GM12878 (cell line): Measurements from ENCODE around the gene GAB1. TPM values are rescaled to one million over a fixed set of nuclear protein-coding genes. Genes with fewer than 3 reads are reported as not detected.

Experiments used
- ATF7 ChIP-seq: fragments of 450-650 bp; IDR thresholded peaks from 2 replicates; pipeline ENCODE4 v1.6.1; 2016; ENCODE audit warnings: low read depth, mild to moderate bottlenecking
- CREB1 ChIP-seq: IDR thresholded peaks from 2 replicates; pipeline ENCODE4 v1.6.1; 2012; ENCODE audit warnings: low read depth, mild to moderate bottlenecking, inconsistent platforms
- CREM ChIP-seq: IDR thresholded peaks from 2 replicates; pipeline ENCODE4 v1.6.1; 2014; ENCODE audit warnings: antibody characterized with exemption, low read depth
- DPF2 ChIP-seq: fragments of 450-650 bp; IDR thresholded peaks from 2 replicates; pipeline ENCODE4 v1.6.1; 2017; ENCODE audit warnings: mild to moderate bottlenecking
- FOXM1 ChIP-seq: IDR thresholded peaks from 2 replicates; pipeline ENCODE4 v1.6.1; 2012; ENCODE audit warnings: low read depth, mild to moderate bottlenecking, inconsistent platforms, low read length, moderate library complexity
- GABPA ChIP-seq: IDR thresholded peaks from 2 replicates; pipeline ENCODE4 v1.6.1; 2014; ENCODE audit warnings: antibody characterized with exemption, low read depth, mild to moderate bottlenecking, inconsistent platforms
- MTA3 ChIP-seq: IDR thresholded peaks from 2 replicates; pipeline ENCODE4 v1.6.1; 2012; ENCODE audit warnings: low read length, inconsistent platforms, borderline replicate concordance
- NBN ChIP-seq: fragments of 450-650 bp; IDR thresholded peaks from 2 replicates; pipeline ENCODE4 v1.6.1; 2016
- NFIC ChIP-seq: IDR thresholded peaks from 2 replicates; pipeline ENCODE4 v1.6.1; 2012; ENCODE audit warnings: low read depth, mild to moderate bottlenecking, inconsistent platforms, low read length, moderate library complexity
- RAD51 ChIP-seq: fragments of 450-650 bp; IDR thresholded peaks from 2 replicates; pipeline ENCODE4 v1.6.1; 2016; ENCODE audit warnings: moderate library complexity, mild to moderate bottlenecking, inconsistent platforms
- RB1 ChIP-seq: fragments of 450-650 bp; formaldehyde crosslinking; IDR thresholded peaks from 2 replicates; pipeline ENCODE4 v1.6.1; 2017; ENCODE audit warnings: mild to moderate bottlenecking, borderline replicate concordance
- RCOR1 ChIP-seq: conservative IDR thresholded peaks from 2 replicates; pipeline ENCODE4 v1.6.1; 2012; ENCODE audit warnings: low read depth, low read length, improper control_type of control experiment
- RUNX3 ChIP-seq: IDR thresholded peaks from 2 replicates; pipeline ENCODE4 v1.6.1; 2012; ENCODE audit warnings: low read length, inconsistent platforms
- SMARCA5 ChIP-seq: fragments of 450-650 bp; IDR thresholded peaks from 2 replicates; pipeline ENCODE4 v1.6.1; 2017; ENCODE audit warnings: mild to moderate bottlenecking
- SP1 ChIP-seq: IDR thresholded peaks from one replicate; pipeline ENCODE4 v1.6.1; 2011; ENCODE audit warnings: low read depth, low read length
- polyA plus RNA-seq, 11 experiments: library from polyadenylated mRNA; depleted of rRNA in 4 of 11; unstranded in 6 of 11; stranded (reverse) in 5 of 11; fragments of >200 nt; fragmentation: Nextera tagmentation in 4 of 11; fragmentation: Illumina TruSeq in 1 of 11; extraction: Ambion mirVana in 4 of 11; extraction: Trizol in 1 of 11; gene quantifications; 1 replicate in 1 of 11; 2 replicates in 10 of 11; pipeline versions ENCODE4 v1.2.1 to v1.2.3, GENCODE V29; 2011 to 2016; ENCODE audit warnings: inconsistent platforms in 2 of 11, missing spikeins in 2 of 11, low read depth in 1 of 11
- total RNA-seq, 4 experiments: library from RNA; depleted of rRNA in 3 of 4; stranded (reverse); fragments of >200 nt in 3 of 4; fragmentation: Illumina TruSeq in 1 of 4; extraction: Trizol in 1 of 4; gene quantifications; 2 replicates each; pipeline versions ENCODE4 v1.2.1 to v1.2.3, GENCODE V29; 2013 to 2021
- TF ChIP-seq, protein P1 (sequence below), 3 experiments: IDR thresholded peaks in 2 of 3; conservative IDR thresholded peaks in 1 of 3; 2 replicates each; pipeline ENCODE4 v1.5.1; 2011; ENCODE audit warnings: low read depth in 3 of 3, low read length in 3 of 3, mild to moderate bottlenecking in 3 of 3, control low read depth in 2 of 3, moderate library complexity in 2 of 3, inconsistent platforms in 1 of 3, mixed read lengths in 1 of 3; ENCODE audit not compliant: control insufficient read depth in 2 of 3, insufficient read depth in 1 of 3; ENCODE audit errors: extremely low read depth in 1 of 3
- TF ChIP-seq, protein P2 (sequence below): IDR thresholded peaks from 2 replicates; pipeline ENCODE4 v1.6.1; 2012; ENCODE audit warnings: low read length, inconsistent platforms
- TF ChIP-seq, protein P3 (sequence below): IDR thresholded peaks from 2 replicates; pipeline ENCODE4 v1.6.1; 2012; ENCODE audit warnings: low read depth, low read length, improper control_type of control experiment

GAB1 gene
- total and polyA plus RNA-seq, 10 of the 15 experiments (the other 5 are each of a cell fraction or from before 2014, with no cell fraction given), result 0.37 to 5.3 (median 3.2) TPM

DNA sequence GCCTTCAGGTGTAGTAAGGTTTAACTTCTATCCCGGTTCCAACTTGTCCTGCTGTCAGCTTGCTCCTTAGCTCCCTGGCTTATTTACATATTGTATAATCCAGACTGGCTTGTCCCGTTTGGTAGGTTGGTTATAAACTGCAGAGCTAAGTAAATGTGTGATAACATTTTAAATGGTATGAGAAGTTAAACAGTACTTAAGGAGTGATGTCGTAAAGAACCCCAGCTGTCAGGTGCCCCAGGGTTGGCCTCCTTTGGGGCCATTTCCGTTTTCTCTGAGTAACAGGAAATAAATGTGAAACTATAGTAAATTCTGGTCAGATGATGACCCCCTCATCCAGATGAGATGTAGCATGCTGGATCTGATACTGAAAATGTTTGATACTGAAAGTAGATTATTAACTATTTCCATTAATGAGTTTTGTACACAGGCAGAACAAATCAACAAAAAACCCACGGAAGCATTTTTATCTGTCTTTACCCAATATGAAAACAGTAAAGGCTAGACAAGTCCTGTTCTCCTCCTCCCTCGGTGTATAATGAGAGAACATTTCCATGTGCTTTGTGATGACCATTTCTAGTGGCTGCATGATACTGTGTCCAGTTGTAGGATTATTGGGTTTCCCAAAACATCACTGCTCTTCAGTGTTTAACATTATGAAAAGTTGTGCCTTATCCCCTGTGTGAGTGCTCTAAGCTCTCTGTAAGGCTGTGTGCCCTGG, 22.4 kb downstream of the GAB1 start (continued):
- TF ChIP-seq RUNX3 (peak; percentile 71), ATF7 (peak; percentile 58; the same call in 1 of the 2 replicates), RCOR1 (no peak), CREM (peak; percentile 72), RAD51 (peak; percentile 79), NBN (0 out of 2 replicates have a peak, but pooled peaks have one; percentile 9), SP1 (peak; percentile 9), FOXM1 (peak; percentile 77), NFIC (peak; percentile 88), CREB1 (peak; percentile 62; the same call in 1 of the 2 replicates), MTA3 (peak; percentile 67; the same call in 1 of the 2 replicates), DPF2 (peak; percentile 33), GABPA (peak; percentile 71), SMARCA5 (peak; percentile 67; the same call in 1 of the 2 replicates), RB1 (no peak)
- TF ChIP-seq, protein P1, sequence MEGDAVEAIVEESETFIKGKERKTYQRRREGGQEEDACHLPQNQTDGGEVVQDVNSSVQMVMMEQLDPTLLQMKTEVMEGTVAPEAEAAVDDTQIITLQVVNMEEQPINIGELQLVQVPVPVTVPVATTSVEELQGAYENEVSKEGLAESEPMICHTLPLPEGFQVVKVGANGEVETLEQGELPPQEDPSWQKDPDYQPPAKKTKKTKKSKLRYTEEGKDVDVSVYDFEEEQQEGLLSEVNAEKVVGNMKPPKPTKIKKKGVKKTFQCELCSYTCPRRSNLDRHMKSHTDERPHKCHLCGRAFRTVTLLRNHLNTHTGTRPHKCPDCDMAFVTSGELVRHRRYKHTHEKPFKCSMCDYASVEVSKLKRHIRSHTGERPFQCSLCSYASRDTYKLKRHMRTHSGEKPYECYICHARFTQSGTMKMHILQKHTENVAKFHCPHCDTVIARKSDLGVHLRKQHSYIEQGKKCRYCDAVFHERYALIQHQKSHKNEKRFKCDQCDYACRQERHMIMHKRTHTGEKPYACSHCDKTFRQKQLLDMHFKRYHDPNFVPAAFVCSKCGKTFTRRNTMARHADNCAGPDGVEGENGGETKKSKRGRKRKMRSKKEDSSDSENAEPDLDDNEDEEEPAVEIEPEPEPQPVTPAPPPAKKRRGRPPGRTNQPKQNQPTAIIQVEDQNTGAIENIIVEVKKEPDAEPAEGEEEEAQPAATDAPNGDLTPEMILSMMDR (IDR thresholded peaks at IDR 0.05 in 2 of 3, conservative IDR thresholded peaks at IDR 0.05 in 1 of 3; ENCODE audit: control insufficient read depth in 2 of 3, extremely low read depth in 1 of 3, insufficient read depth in 1 of 3, low read depth in 3 of 3, low read length in 3 of 3), result no peak
- TF ChIP-seq, protein P2, sequence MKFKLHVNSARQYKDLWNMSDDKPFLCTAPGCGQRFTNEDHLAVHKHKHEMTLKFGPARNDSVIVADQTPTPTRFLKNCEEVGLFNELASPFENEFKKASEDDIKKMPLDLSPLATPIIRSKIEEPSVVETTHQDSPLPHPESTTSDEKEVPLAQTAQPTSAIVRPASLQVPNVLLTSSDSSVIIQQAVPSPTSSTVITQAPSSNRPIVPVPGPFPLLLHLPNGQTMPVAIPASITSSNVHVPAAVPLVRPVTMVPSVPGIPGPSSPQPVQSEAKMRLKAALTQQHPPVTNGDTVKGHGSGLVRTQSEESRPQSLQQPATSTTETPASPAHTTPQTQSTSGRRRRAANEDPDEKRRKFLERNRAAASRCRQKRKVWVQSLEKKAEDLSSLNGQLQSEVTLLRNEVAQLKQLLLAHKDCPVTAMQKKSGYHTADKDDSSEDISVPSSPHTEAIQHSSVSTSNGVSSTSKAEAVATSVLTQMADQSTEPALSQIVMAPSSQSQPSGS, result peak; percentile 72; the same call in 1 of the 2 replicates
- TF ChIP-seq, protein P3, sequence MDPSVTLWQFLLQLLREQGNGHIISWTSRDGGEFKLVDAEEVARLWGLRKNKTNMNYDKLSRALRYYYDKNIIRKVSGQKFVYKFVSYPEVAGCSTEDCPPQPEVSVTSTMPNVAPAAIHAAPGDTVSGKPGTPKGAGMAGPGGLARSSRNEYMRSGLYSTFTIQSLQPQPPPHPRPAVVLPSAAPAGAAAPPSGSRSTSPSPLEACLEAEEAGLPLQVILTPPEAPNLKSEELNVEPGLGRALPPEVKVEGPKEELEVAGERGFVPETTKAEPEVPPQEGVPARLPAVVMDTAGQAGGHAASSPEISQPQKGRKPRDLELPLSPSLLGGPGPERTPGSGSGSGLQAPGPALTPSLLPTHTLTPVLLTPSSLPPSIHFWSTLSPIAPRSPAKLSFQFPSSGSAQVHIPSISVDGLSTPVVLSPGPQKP, result no peak
- TF ChIP-seq, all 136 proteins: peak for 40
